Measurements from ENCODE around the gene PPAT. TPM values are rescaled to one million over a fixed set of nuclear protein-coding genes. Genes with fewer than 3 reads are reported as not detected.

Gene PPAT
- total RNA-seq, 1 experiment from 2014 or later = 35.9 TPM

DNA sequence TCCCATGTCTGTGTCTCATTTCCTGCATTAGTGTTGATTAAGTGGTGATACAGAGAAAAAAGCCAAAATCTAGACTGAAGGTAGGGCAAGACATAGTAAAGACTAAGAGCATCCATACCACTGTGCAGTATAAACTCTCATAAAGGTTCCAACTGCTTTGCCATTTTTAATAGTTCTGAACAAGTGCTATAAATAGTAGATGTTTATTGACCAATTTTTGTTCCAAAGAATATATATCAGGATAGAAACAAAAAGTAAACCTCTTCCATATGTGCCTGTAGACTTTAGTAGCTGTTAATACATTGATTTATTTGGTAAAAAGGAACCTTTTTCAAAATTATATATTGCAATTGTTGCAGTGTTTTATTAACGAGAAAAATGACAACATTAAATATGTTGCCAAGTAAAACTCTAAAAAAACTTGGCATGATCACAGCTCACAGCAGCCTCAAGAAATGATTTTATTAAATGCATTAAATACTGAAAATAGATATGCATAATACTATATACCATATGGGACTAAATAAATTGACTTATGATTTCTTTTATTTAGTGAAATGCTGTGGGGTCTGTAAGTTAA lies 25.8 kb downstream of the PPAT start:
- ChIA-PET CTCF (no interaction called here), POLR2A (ENCODE audit: unreplicated experiment) (interaction anchor here (0.6 to 1.1 kb wide), 4 partner anchors 23 to 425 kb away, joined by 3 to 5 read pairs (median 4); partner anchors contain the start of genes AASDH and PPAT)
- Histone ChIP-seq H2AFZ (ENCODE audit: low read length) (no peak overlapping the region), H3K27ac (ENCODE audit: low read length) (peak overlapping the region; percentile 65), H4K20me1 (ENCODE audit: low read length) (peaks cover 12% of the 10 kb centered on the region; the same call in 1 of the 2 replicates), H3K27me3 (ENCODE audit: low read length) (no peaks in the 10 kb centered on the region), H3F3A (ENCODE audit: low read length, unreplicated experiment) (peaks cover 6% of the 10 kb centered on the region), H3K4me3 (ENCODE audit: low read length) (peak overlapping the region; percentile 30; the same call in 1 of the 2 replicates), H3K79me2 (ENCODE audit: low read length) (peaks cover 75% of the 10 kb centered on the region), H3K4me2 (ENCODE audit: low read length) (peak overlapping the region; percentile 72), H3K9me2 (replicated peaks; ENCODE audit: low read length) (no peaks in the 10 kb centered on the region), H3K4me1 (ENCODE audit: insufficient read depth, low read length) (peaks cover 25% of the 10 kb centered on the region), H3K9me3 (ENCODE audit: low read length) (no peaks in the 10 kb centered on the region), H3K36me3 (ENCODE audit: low read depth, low read length) (peaks cover 25% of the 10 kb centered on the region), H3K9ac (ENCODE audit: low read length) (0 out of 2 replicates have a peak overlapping the region, but pooled peaks have one; percentile 4)
- no TSS peak for BruUV-seq (replicated peaks)
- ATAC-seq (no peak), DNase-seq (no peak)
- intact Hi-C loops (cut with micrococcal nuclease) = loop anchor here (1.0 kb wide), 2 partner anchors 22 to 25 kb away; partner anchors contain the start of gene AASDH
- no peak for TF ChIP-seq EZH2 (IDR thresholded peaks at IDR 0.05; ENCODE audit: low read length, unreplicated experiment)
- TF ChIP-seq EZH2phosphoT487 (IDR thresholded peaks at IDR 0.05; ENCODE audit: borderline replicate concordance, low read length) = no peak
- TF ChIP-seq CTCF (conservative IDR thresholded peaks at IDR 0.05; ENCODE audit: low read depth, low read length) = no peak

DNA sequence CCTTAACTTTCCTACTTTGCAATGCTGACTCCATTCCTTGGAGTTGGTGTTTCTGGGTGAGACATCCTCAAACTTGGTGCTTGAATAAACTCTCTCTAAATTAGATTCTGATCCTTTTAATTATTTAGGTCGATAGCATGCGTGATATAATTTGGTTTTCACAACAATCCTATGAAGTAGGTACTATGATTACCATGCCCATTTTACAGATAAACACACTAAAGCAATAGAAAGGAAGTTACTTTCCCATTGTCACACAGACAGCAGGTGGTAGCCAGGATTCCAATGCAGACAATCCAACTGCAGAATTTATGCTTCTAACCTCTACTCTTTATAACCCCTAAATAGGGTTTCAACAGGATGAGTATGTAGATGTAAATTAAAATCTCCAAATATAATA lies 26.4 kb downstream of the PPAT start:
- Histone ChIP-seq H3K36me3 (ENCODE audit: low read depth, low read length) (peaks cover 31% of the 10 kb centered on the region), H3K4me2 (ENCODE audit: low read length) (no peak overlapping the region), H4K20me1 (ENCODE audit: low read length) (peaks cover 12% of the 10 kb centered on the region; the same call in 1 of the 2 replicates), H3K79me2 (ENCODE audit: low read length) (peaks cover 69% of the 10 kb centered on the region), H3K4me1 (ENCODE audit: insufficient read depth, low read length) (peaks cover 25% of the 10 kb centered on the region), H3F3A (ENCODE audit: low read length, unreplicated experiment) (peaks cover 6% of the 10 kb centered on the region), H2AFZ (ENCODE audit: low read length) (no peak overlapping the region), H3K9me3 (ENCODE audit: low read length) (no peaks in the 10 kb centered on the region), H3K9ac (ENCODE audit: low read length) (no peak overlapping the region), H3K27ac (ENCODE audit: low read length) (no peak overlapping the region), H3K4me3 (ENCODE audit: low read length) (no peak overlapping the region), H3K27me3 (ENCODE audit: low read length) (no peaks in the 10 kb centered on the region), H3K9me2 (replicated peaks; ENCODE audit: low read length) (no peaks in the 10 kb centered on the region)
- DNase-seq (no peak), ATAC-seq (no peak)
- intact Hi-C loops (cut with micrococcal nuclease) = no loop called here
- CTCF ChIA-PET = no interaction called here
- BruUV-seq (replicated peaks) = no TSS peak
- POLR2A ChIA-PET (ENCODE audit: unreplicated experiment) = no interaction called here
- TF ChIP-seq CTCF (conservative IDR thresholded peaks at IDR 0.05; ENCODE audit: low read depth, low read length) (no peak), EZH2 (IDR thresholded peaks at IDR 0.05; ENCODE audit: low read length, unreplicated experiment) (no peak), EZH2phosphoT487 (IDR thresholded peaks at IDR 0.05; ENCODE audit: borderline replicate concordance, low read length) (no peak)

- Histone ChIP-seq H3F3A (ENCODE audit: low read length, unreplicated experiment) (peaks cover 6% of the 10 kb centered on the region), H3K4me1 (ENCODE audit: insufficient read depth, low read length) (peaks cover 18% of the 10 kb centered on the region), H3K9me3 (ENCODE audit: low read length) (no peaks in the 10 kb centered on the region), H3K27me3 (ENCODE audit: low read length) (no peaks in the 10 kb centered on the region), H3K79me2 (ENCODE audit: low read length) (peaks cover 43% of the 10 kb centered on the region), H3K9me2 (replicated peaks; ENCODE audit: low read length) (no peaks in the 10 kb centered on the region), H3K36me3 (ENCODE audit: low read depth, low read length) (peaks cover 51% of the 10 kb centered on the region), H3K4me3 (ENCODE audit: low read length) (no peak overlapping the region), H3K9ac (ENCODE audit: low read length) (no peak overlapping the region), H4K20me1 (ENCODE audit: low read length) (peaks cover 12% of the 10 kb centered on the region; the same call in 1 of the 2 replicates), H3K4me2 (ENCODE audit: low read length) (no peak overlapping the region), H2AFZ (ENCODE audit: low read length) (no peak overlapping the region), H3K27ac (ENCODE audit: low read length) (no peak overlapping the region)
- ATAC-seq = no peak
- no peak for DNase-seq
- no TSS peak for BruUV-seq (replicated peaks)
- ChIA-PET POLR2A (ENCODE audit: unreplicated experiment) (no interaction called here), CTCF (no interaction called here)
- intact Hi-C loops (cut with micrococcal nuclease) = no loop called here
- TF ChIP-seq EZH2phosphoT487 (IDR thresholded peaks at IDR 0.05; ENCODE audit: borderline replicate concordance, low read length) = no peak
- TF ChIP-seq CTCF (conservative IDR thresholded peaks at IDR 0.05; ENCODE audit: low read depth, low read length) = no peak
- TF ChIP-seq EZH2 (IDR thresholded peaks at IDR 0.05; ENCODE audit: low read length, unreplicated experiment) = no peak
These were observed 29.3 kb downstream of the PPAT start for GRCh38 chr4:56406151-56406550.
